KG1 (cell line): ENCODE data around the gene PCBP4.

Experiments
- DNase-seq: peaks from one replicate; lab custom pipeline; 2025; lab: John Stamatoyannopoulos, UW

The PCBP4 gene

GRCh38 chr3:51967384-51968169 lies at the start of gene PCBP4:
PCBP4 (minus strand) TSS chr3:51967454; CDS start chr3:51961240, 6,214 bp downstream.
- no peak for DNase-seq

GRCh38 chr3:52015438-52016228 lies 48.4 kb upstream of the PCBP4 start:
- no peak for DNase-seq

- no peak for DNase-seq
Measured at GRCh38 chr3:52014613-52015012, 47.4 kb upstream of the PCBP4 start.

- DNase-seq = no peak
Measured at GRCh38 chr3:52013802-52014598, 46.7 kb upstream of the PCBP4 start.

- no peak for DNase-seq
Measured at GRCh38 chr3:52012699-52013098, 45.4 kb upstream of the PCBP4 start.

GRCh38 chr3:52010431-52010830 lies 43.2 kb upstream of the PCBP4 start:
- DNase-seq = no peak

GRCh38 chr3:52007291-52007690 lies 40.0 kb upstream of the PCBP4 start:
- no peak for DNase-seq

GRCh38 chr3:52006820-52007133 lies 39.5 kb upstream of the PCBP4 start:
- no peak for DNase-seq

GRCh38 chr3:52006017-52006819 lies 39.0 kb upstream of the PCBP4 start:
- no peak for DNase-seq

- no peak for DNase-seq
Measured at GRCh38 chr3:52005571-52005986, 38.3 kb upstream of the PCBP4 start.

GRCh38 chr3:52004906-52005395 lies 37.7 kb upstream of the PCBP4 start:
- no peak for DNase-seq

- DNase-seq = no peak
Measured at GRCh38 chr3:52004163-52004787, 37.0 kb upstream of the PCBP4 start.

GRCh38 chr3:52002748-52003147 lies 35.5 kb upstream of the PCBP4 start:
- no peak for DNase-seq

- DNase-seq = peak; percentile 65
Measured at GRCh38 chr3:52001443-52001974, 34.3 kb upstream of the PCBP4 start.

GRCh38 chr3:51999846-52000245 lies 32.6 kb upstream of the PCBP4 start:
- DNase-seq = no peak

GRCh38 chr3:51998774-51999173 lies 31.5 kb upstream of the PCBP4 start:
- DNase-seq = no peak

- no peak for DNase-seq
Measured at GRCh38 chr3:51997935-51998596, 30.8 kb upstream of the PCBP4 start.

GRCh38 chr3:51997172-51997571 lies 29.9 kb upstream of the PCBP4 start:
- DNase-seq = no peak

- peak; percentile 91 for DNase-seq
Measured at GRCh38 chr3:51995346-51996163, 28.3 kb upstream of the PCBP4 start, which contains the start of gene RPL29. RPL29 (minus strand) TSS chr3:51995895; CDS start chr3:51995461, 434 bp downstream.
